K562 (cell line): ENCODE data around the gene ZMYND19. TPM values are rescaled to one million over a fixed set of nuclear protein-coding genes. Genes with fewer than 3 reads are reported as not detected.

Source experiments
- ATAC-seq: fragments of 200-7000 bp; cut with Tn5 transposase; 3 replicates; pipeline ENCODE4 v1.9.1; 2020; ENCODE audit warnings: moderate library complexity
- BruUV-seq: library from RNA; stranded (reverse); fragments of 400-500 nt; replicated peaks from 2 replicates; lab custom pipeline; 2021; lab: Mats Ljungman, UMichigan
- CTCF ChIA-PET: fragments of 300-600 bp; formaldehyde crosslinking; extraction: SDS; loops from one replicate; lab custom pipeline; 2021; ENCODE audit warnings: low intra/inter-chr PET ratio; lab: Yijun Ruan, JAX
- POLR2A ChIA-PET: fragments of 300-600, 350-650 bp; sonication (Branson Sonifier 250); formaldehyde crosslinking; extraction: SDS; loops from one replicate; lab custom pipeline; 2021; ENCODE audit warnings: antibody characterized with exemption, inconsistent platforms; lab: Yijun Ruan, JAX
- DNase-seq, 4 experiments: peaks; one replicate each; pipeline versions ENCODE4 v3.0.0 to v3.0.0-alpha.2; 2011 to 2018; ENCODE audit warnings: low spot score in 3 of 4, mixed read lengths in 3 of 4; ENCODE audit errors: extremely low read depth in 1 of 4
- FAIRE-seq: peaks from 2 replicates; lab custom pipeline; 2011; peaks lifted over from hg19 to GRCh38; lab: Jason Lieb, UNC
- H2AFZ ChIP-seq: 2 replicates; pipeline ENCODE4 v1.6.0; 2011; ENCODE audit warnings: low read depth, low read length, control low read depth, inconsistent platforms
- H3K27ac ChIP-seq: fragments of 200-600 bp; 3 replicates; pipeline ENCODE4 v1.8.0; 2011; ENCODE audit warnings: low read depth, mild to moderate bottlenecking, control low read depth, inconsistent platforms, low read length, moderate library complexity, mixed read lengths; ENCODE audit errors: extremely low read depth
- H3K27me3 ChIP-seq, 2 experiments: fragments of 300-600 bp in 1 of 2; 2 replicates in 1 of 2; 3 replicates in 1 of 2; pipeline versions ENCODE4 v1.6.0 to v1.8.0; 2011; ENCODE audit warnings: inconsistent platforms in 2 of 2, low read length in 2 of 2, mild to moderate bottlenecking in 1 of 2, mixed read lengths in 1 of 2, moderate library complexity in 1 of 2; ENCODE audit not compliant: control insufficient read depth in 2 of 2, insufficient read depth in 2 of 2
- H3K36me3 ChIP-seq: fragments of 300-600 bp; 3 replicates; pipeline ENCODE4 v1.8.0; 2011; ENCODE audit warnings: mild to moderate bottlenecking, low read length, inconsistent platforms; ENCODE audit not compliant: control insufficient read depth, insufficient read depth
- H3K4me1 ChIP-seq, 2 experiments: fragments of 200-600 bp in 1 of 2; replicated peaks in 1 of 2; 2 replicates in 1 of 2; 3 replicates in 1 of 2; pipeline versions ENCODE4 v1.5.1 to v1.8.0; 2011; ENCODE audit warnings: inconsistent platforms in 2 of 2, low read length in 2 of 2, mild to moderate bottlenecking in 1 of 2, mixed read lengths in 1 of 2, moderate library complexity in 1 of 2; ENCODE audit not compliant: control insufficient read depth in 2 of 2, insufficient read depth in 2 of 2
- H3K4me2 ChIP-seq: 2 replicates; pipeline ENCODE4 v1.6.1; 2011; ENCODE audit warnings: low read length, control low read depth, inconsistent platforms, mixed read lengths; ENCODE audit not compliant: insufficient read depth
- H3K4me3 ChIP-seq: fragments of 200-600 bp; sonication (generic), shearing (Covaris generic); 2 replicates; pipeline ENCODE4 v1.5.1; 2016; ENCODE audit warnings: control low read depth, inconsistent platforms
- H3K79me2 ChIP-seq: fragments of 200-600 bp; 3 replicates; pipeline ENCODE4 v1.8.0; 2011; ENCODE audit warnings: low read length, inconsistent platforms; ENCODE audit not compliant: control insufficient read depth, insufficient read depth
- H3K9ac ChIP-seq, 2 experiments: 2 replicates each; pipeline versions ENCODE4 v1.6.0 to v1.6.1; 2011; ENCODE audit warnings: low read depth in 2 of 2, low read length in 2 of 2, control low read depth in 1 of 2, inconsistent platforms in 1 of 2, mild to moderate bottlenecking in 1 of 2, mixed read lengths in 1 of 2; ENCODE audit not compliant: insufficient read depth in 1 of 2
- H3K9me1 ChIP-seq: one replicate; pipeline ENCODE4 v1.6.0; 2011; ENCODE audit warnings: inconsistent platforms, mild to moderate bottlenecking, low read length, moderate library complexity; ENCODE audit not compliant: control insufficient read depth, insufficient read depth
- H3K9me3 ChIP-seq: replicated peaks from 2 replicates; pipeline ENCODE4 v1.5.1; 2011; ENCODE audit warnings: low read depth, low read length, inconsistent platforms; ENCODE audit not compliant: control insufficient read depth, insufficient read depth
- H4K20me1 ChIP-seq: replicated peaks from 2 replicates; pipeline ENCODE4 v1.6.1; 2011; ENCODE audit warnings: low read length, inconsistent platforms, mixed read lengths; ENCODE audit not compliant: control insufficient read depth, insufficient read depth
- NR3C1 ChIP-seq: sonication (generic); formaldehyde crosslinking; IDR thresholded peaks from 2 replicates; pipeline ENCODE4 v1.8.1; 2022; ENCODE audit warnings: missing genetic modification reagents
- WGBS: fragments of 100-300 bp; shearing (Covaris generic); methylation state at CpG from one replicate; pipeline ENCODE4 v1.1.6; 2016; ENCODE audit warnings: low coverage, mixed read lengths; ENCODE audit not compliant: insufficient coverage; ENCODE audit errors: missing lambda C conversion rate; 5-methylcytosine and 5-hydroxymethylcytosine counted together
- in situ Hi-C: fragments of 300-500 bp; cut with MboI; formaldehyde crosslinking; loops from 4 replicates; pipeline ENCODE4 v1.15.0; 2018; ENCODE audit warnings: inconsistent platforms, mixed read lengths
- intact Hi-C: fragments of 100-400 bp; cut with micrococcal nuclease; formaldehyde crosslinking; loops from 2 replicates; pipeline ENCODE4 v1.14.2; 2022
- polyA plus RNA-seq, 8 experiments: library from polyadenylated mRNA; depleted of rRNA in 4 of 8; stranded (reverse) in 5 of 8; unstranded in 3 of 8; fragments of >200 nt; fragmentation: Nextera tagmentation in 2 of 8; fragmentation: Illumina TruSeq in 1 of 8; extraction: Ambion mirVana in 2 of 8; extraction: Trizol in 1 of 8; gene quantifications; 2 replicates each; pipeline versions ENCODE4 v1.2.1 to v1.2.3, GENCODE V29; 2011 to 2014; ENCODE audit warnings: inconsistent platforms in 1 of 8, missing spikeins in 1 of 8
- total RNA-seq, 7 experiments: library from RNA; depleted of rRNA in 6 of 7; stranded (reverse); fragments of >200 nt in 6 of 7; fragmentation: Illumina TruSeq in 2 of 7; extraction: Trizol in 2 of 7; gene quantifications; 2 replicates each; pipeline versions ENCODE4 v1.2.1 to v1.2.3, GENCODE V29; 2011 to 2021; ENCODE audit warnings: low replicate concordance in 1 of 7
- TF ChIP-seq, protein P1 (sequence below): fragments of 450-650 bp; IDR thresholded peaks from 2 replicates; pipeline ENCODE4 v1.6.1; 2018; ENCODE audit not compliant: partially characterized antibody

The ZMYND19 gene
- total and polyA plus RNA-seq, 9 of the 15 experiments (the other 6 are each of a cell fraction or from before 2014, with no cell fraction given): 1.0 to 86.7 (median 44.0) TPM

DNA sequence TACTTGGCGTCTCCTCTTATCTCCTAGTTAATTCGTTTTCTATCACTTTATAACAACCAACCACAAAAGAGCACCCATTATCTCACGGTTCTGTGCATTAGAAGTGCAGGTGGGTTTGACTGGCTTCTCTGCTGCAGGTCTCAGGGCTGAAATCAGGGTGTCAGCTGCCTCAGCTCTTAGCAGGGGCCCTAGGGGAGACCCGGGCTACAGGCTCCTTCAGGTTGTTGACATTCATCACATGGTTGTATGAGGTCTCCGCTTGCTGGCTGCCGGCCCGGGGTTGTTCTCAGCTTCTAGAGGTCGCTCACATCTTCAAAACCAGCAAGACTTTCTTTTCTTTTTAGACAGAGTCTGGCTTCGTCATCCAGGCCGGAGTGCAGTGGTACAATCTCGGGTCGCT, 2.9 kb upstream of the ZMYND19 start:
- Histone ChIP-seq H3K4me1 (peaks cover 21 to 35% of the 10 kb centered on the region in 2 experiments; a peak in 4 of 5 replicates), H3K27ac (no peak overlapping the region), H4K20me1 (0 out of 2 replicates have a peak, but pooled peaks cover 13% of the 10 kb centered on the region), H3K4me2 (no peak overlapping the region), H3K79me2 (peaks cover 25% of the 10 kb centered on the region), H3K9ac (peak overlapping the region in 1 of 2 experiments; percentile 65; a peak in 1 of 4 replicates), H3K27me3 (no peaks in the 10 kb centered on the region), H3K9me1 (no peaks in the 10 kb centered on the region), H3K9me3 (no peaks in the 10 kb centered on the region), H3K36me3 (peaks cover 10% of the 10 kb centered on the region; the same call in 2 of the 3 replicates), H3K4me3 (no peak overlapping the region), H2AFZ (no peak overlapping the region)
- no peak for ATAC-seq
- no peak for DNase-seq
- no peak for FAIRE-seq
- intact Hi-C loops (no loop called here), in situ Hi-C loops (no loop called here)
- 38% methylated on average over 12 of the region's 12 CpGs for WGBS
- no TSS peak for BruUV-seq
- POLR2A ChIA-PET: interaction anchor here (0.6 to 4.2 kb wide), 3 partner anchors 10 to 261 kb away, joined by 3 to 28 read pairs (median 3); no protein-coding TSS in a partner anchor
- TF ChIP-seq, protein P1, sequence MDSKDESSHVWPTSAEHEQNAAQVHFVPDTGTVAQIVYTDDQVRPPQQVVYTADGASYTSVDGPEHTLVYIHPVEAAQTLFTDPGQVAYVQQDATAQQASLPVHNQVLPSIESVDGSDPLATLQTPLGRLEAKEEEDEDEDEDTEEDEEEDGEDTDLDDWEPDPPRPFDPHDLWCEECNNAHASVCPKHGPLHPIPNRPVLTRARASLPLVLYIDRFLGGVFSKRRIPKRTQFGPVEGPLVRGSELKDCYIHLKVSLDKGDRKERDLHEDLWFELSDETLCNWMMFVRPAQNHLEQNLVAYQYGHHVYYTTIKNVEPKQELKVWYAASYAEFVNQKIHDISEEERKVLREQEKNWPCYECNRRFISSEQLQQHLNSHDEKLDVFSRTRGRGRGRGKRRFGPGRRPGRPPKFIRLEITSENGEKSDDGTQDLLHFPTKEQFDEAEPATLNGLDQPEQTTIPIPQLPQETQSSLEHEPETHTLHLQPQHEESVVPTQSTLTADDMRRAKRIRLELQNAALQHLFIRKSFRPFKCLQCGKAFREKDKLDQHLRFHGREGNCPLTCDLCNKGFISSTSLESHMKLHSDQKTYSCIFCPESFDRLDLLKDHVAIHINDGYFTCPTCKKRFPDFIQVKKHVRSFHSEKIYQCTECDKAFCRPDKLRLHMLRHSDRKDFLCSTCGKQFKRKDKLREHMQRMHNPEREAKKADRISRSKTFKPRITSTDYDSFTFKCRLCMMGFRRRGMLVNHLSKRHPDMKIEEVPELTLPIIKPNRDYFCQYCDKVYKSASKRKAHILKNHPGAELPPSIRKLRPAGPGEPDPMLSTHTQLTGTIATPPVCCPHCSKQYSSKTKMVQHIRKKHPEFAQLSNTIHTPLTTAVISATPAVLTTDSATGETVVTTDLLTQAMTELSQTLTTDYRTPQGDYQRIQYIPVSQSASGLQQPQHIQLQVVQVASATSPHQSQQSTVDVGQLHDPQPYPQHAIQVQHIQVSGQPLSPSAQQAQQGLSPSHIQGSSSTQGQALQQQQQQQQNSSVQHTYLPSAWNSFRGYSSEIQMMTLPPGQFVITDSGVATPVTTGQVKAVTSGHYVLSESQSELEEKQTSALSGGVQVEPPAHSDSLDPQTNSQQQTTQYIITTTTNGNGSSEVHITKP: no peak
- TF ChIP-seq NR3C1 (CRISPR knock-in tag): no peak
- TF ChIP-seq, all 486 proteins: peak for 0
- CTCF ChIA-PET: no interaction called here
